Stimulated activated CD8-positive, alpha-beta memory T cell treated with anti-CD3 and anti-CD28 coated beads, Interleukin-12 subunit alpha, Interleukin-12 subunit beta, amount 100 ng/mL, for 24 hours (primary cell): ENCODE data around the gene RSL24D1.
"Not testable (repeated sequence)": the region's sequence is repeated elsewhere in the genome, so short reads cannot be mapped to it uniquely, and the experiment has no call there.

Experiments used
- DNase-seq: peaks from one replicate; pipeline ENCODE4 v3.0.0-alpha.2; 2020; ENCODE audit errors: extremely low read depth

Gene RSL24D1

DNA sequence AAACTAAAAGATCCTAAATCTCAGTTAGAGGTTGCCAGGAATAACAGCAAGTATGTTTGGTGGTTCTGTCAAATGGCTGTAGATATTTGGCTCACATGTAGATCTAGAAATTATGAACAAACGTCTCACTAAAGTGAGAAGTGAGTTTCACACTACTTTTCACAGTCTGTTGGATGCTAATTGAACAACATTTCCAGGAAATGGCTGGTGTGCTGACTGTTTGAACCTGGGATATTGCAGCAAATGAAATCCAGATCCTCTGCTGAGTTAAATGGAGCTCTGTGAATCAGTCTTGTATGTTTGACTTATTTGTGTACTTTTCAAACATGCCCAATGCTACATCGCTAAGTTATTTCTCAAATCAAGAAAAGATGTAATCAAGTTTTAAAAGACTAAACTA, 21.3 kb upstream of the RSL24D1 start:
- no peak for DNase-seq

DNA sequence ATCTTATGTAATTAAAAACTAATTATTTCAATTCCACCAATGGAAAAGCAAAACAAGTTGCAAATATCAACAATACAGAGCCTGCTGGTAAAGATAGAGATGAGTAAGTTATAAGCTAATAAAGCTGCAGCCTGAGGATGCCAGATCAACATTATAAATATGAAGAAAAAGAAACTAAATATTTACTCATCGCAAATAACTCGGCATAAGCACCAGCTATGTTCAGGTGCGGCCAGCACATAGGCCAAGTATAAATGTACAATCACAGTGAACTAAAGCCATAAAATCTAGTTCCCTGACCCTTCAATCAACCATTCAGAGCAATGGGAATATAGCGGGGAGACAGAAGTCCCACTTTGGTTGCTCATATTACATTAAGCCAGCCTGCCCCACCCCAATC, 7.7 kb upstream of the RSL24D1 start:
- DNase-seq: no peak

DNA sequence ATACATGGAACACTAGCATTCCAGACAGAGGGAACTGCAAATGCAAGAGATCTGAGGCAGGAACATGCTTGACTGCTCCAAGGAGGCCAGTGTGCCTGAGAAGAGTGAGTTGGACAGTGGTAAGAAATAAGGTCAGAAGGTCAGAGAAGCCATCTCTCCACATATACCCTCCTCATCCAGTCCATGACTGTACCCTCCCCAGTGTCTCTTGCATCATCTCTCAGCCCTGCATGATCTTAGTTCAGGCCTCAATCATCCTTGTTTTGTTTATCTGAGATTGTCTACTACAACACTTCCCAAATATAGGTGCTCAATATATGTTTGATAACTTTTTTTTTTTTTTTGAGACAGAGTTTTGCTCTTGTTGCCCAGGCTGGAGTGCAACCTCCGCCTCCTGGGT, 5.5 kb upstream of the RSL24D1 start:
- DNase-seq: no peak

DNA sequence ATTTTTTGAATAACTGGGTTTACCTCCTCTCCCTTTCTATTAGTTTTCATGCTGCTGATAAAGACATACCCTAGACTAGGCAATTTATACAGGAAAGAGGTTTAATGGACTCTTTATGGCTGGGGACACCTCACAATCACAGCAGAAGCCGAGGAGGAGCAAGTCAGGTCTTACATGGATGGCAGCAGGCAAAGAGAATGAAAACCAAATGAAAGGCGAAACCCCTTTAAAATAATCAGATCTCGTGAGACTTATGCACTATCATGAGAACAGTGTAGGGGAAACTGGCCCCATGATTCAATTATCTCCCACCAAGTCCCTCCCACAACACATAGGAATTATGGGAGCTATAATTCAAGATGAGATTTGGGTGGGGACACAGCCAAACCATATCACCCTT, 2.0 kb upstream of the RSL24D1 start:
- no peak for DNase-seq

DNA sequence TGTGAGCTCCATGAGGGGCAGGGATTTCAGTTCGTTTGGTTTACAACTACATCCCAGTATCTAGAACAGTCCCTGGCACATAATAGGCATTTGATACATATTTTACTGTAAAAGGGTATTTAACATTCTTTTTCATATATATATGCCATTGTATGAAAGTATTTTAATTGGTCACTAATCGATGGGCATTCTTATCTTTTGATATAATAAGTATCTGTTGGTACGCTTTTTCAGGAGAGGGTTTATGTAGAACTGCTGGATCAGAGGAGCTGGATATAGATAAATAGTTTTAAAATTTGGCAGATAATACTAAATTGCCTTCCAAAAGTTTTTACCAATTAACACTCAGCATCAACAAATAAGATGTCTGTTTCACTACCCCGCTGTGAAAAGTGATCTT, 978 bp upstream of the RSL24D1 start:
- DNase-seq: no peak

DNA sequence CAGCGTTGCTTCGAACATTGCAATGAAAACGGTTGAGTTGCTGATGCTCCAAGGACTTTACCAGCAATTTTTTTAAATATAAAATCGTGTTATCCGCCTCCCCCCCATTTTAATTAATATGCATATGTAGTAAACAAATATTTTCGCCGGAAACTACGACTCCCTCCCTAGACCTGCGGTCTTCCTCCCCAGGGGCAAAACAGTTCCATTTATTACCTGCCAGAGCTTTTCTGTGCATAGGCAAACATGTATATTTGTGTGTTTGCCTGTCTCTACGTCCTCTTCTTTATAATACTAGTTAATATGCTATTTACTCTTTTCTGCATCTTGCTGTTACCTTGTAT, 593 bp upstream of the RSL24D1 start:
- DNase-seq: no peak

DNA sequence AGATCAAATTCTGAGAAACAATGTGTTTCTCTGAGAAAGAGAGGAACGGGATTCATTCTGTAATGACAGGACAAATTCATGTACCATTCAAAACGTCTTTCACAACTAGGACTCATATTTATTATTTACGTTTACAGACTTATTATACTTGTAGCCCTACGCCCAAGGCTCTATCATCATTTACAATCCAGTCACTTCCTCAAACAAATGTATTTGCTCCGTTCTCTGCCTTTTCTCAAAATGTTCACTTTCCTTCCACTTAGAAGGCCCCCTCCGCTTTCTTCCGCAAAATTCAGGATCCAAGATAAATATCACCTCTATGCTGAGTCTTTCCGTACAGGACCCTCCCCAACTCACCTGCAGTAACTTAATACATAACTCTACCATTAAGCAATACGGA, 745 bp downstream of the RSL24D1 start:
- DNase-seq: no peak

DNA sequence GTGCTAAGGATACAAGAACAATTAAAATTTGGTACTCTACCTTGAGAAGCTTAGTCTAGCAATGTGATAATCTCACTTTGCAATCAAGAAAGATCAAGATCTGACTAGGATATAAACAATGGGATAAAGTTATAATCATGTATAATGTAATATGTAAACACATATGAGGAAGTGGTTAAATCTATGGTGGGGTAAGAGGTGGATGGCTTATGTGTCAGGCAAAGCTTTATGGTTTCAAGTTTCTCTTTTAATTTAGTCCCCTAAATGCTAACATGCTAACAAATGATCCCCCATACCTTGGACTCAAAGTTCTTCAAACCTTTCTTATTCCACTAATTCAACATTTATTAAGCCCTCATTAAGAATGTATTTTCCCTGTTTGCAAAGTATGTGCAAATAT, 2.5 kb downstream of the RSL24D1 start:
- no peak for DNase-seq

DNA sequence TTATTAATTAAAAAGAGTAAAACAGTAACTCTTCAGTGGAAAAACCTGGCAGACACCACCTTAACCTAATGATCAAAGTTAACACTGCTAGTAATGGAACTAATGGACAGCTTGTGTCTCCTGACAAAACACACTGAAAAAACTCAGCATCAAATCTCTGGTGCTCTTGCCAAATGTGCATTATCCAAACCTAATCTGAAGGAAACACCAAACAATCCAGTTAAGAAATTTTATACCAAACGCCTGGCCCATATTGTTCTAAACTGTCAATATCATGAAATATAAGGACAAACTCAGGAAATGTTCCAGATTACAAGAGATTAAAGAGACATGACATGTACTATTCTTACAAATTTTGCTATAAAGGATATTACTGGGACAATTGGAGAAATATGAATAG, 10.4 kb downstream of the RSL24D1 start:
- no peak for DNase-seq

DNA sequence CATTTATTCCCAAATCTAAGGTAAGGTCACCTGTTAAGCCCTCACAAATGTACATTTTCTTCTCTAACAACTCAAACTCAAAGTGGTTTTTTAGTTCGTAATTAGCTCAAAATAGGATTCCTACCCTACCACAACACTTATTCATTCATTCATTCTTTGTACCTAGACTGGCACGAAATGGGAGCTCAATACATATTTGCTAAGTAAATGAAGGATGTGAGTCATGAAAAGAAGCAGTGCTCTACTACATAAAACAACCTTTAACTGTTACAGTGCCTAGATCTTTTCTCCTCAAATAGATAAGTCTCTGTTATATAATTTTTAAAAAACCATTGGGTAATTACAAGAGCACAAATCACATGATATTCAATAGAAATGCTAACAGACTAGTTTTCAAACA, 13.1 kb downstream of the RSL24D1 start:
- no peak for DNase-seq

DNA sequence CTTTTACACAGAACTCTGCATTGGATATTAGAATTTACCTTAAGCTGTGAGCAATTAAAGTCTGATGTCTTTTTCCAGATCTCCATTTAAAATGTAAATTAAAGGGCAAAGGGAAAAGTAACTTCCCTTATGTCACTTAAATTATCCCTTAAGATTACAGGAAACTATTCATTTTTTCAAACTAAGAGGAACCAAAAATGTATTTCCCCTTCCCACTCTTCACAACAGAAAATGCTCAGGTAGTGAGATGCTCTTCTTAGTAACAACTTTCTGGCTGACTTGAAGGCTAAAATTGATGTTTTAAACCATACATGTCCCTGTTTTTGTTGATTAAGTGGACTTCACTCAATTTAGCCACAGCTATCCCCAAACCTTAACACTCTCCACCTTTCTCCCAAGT, 17.6 kb downstream of the RSL24D1 start:
- DNase-seq: no peak

DNA sequence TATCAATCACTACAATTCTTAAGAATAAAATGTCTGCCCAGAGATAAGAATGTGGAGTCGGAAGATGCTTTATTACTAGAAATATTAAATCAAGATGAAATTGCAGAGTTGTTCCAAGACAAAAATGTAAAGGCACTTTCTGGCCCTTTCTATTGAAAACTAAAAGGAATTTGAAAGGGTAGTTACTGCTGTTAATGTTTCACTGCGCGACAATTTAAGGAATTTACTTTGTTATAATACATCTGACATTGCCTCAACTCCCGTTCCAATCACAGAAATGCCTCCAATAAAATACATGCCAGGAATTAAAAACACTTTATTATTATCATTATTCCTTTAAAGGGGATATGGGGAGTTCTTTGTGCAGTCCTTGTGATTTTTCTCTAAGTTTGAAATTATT, 26.4 kb downstream of the RSL24D1 start:
- no peak for DNase-seq

DNA sequence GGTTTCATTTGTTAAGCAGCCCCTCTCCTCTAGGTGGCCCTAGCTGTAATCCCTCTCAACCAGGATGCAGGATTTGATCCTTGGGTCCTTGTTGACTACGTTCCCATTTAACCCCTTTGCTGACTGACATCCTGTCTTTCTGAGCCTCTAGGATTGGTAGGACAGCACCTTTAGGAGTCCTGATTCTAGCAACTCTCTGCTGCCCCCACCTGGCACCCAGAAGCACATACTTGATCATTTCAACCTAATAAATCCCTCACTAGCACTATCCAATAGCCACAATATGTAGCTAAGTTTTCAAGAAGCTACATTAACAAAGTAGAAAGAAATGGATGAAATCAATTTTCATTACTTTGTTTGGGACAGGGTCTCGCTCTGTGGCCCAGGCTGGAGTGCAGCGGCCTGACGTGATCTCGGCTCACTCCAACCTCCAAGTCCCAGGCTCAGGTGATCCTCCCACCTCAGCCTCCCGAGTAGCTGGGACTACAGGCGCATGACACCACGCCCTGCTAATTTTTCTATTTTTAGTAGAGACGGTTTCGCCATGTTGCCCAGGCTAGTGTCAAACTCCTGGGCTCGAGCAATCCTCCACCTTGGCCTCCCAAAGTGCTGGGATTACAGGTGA, 28.3 kb downstream of the RSL24D1 start:
- no peak for DNase-seq

DNA sequence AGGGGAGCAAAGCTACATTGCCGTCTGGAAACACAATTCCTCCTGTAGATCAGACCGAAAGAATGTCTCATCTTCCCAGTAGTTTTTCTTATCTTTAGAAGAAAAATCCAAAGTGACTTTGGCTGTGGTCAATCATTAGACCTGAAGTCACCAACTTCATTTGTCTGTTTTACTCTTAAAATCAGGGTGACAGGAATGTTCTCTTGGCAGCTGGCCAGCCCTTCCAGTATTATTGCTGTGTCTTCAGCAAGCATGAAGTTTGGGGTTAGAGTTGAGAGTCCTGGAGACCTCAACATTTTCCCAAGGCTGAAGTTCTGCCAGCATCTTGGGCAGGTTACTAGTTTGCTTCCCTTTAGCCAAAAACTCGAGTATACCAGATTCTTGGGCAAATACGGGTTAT, 32.5 kb downstream of the RSL24D1 start:
- DNase-seq: no peak

DNA sequence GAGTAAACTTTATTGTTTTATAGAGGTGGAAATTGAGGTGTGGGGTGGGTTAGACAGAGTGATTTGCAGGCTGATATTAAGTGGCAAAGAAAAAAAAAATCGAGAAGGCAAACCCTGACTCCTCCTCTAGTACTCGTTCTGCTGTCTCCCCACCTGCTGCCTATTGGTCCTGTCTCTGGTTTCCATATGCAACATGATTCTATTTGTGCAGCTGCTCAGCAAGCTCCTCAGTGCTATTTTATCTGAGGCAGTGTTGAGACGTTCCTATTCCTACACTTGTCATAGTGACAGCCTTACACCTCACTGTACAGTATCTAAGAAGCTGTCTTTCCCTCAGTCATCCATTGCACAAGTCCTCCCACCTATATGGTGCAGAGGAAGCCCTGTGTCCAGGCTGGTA, 45.1 kb downstream of the RSL24D1 start:
- no peak for DNase-seq

DNA sequence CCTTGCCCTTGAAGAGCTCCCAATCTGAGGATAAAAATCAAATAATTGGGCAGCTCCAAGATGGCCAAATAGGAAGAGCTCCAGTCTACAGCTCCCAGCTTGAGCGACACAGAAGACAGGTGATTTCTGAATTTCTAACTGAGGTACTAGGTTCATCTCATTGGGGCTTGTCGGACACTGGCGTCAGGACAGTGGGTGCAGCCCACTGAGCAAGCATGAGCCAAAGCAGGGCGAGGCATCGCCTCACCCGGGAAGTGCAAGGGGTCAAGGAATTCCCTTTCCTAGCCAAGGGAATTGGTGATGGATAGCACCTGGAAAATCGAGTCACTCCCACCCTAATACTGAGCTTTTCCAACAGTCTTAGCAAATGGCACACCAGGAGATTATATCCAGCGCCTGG, 53.6 kb downstream of the RSL24D1 start:
- not testable (repeated sequence) for DNase-seq

DNA sequence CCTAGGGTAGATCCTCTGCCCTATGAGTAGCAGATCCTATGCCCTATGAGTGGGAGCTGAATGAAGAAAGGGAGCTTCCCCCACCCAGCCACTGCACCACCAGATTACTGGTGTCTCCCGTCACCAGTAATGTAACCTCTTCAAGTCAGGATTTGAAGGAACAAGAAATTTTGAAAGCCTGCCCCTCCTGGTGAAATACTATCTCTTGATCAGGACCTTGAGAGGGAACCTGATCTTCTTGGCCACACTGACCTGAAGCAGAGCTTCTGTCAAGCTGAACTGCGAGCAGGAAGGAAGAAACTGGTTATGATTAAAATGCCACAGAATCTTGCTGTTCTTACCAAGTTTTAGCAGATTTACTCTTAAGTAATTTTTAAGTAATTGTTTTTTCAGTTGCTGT, 62.8 kb downstream of the RSL24D1 start:
- DNase-seq: no peak

DNA sequence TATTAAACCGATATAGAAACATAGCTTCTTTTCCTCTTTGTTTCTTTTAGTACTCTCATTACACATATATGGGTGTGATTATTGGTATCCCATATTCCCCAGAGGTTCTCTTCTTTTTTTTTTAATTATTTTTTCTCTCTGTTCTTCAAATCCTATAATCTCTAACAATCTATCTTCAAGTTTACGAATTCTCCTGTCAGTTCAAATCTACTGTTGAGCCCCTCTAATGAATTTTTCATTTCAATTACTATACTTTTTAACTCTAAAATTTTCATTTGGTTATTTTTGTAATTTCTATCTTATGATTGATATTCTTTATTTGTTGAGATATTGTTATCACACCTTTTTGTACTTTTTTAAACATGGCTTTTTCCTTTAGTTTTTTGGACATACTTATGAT, 64.1 kb downstream of the RSL24D1 start:
- DNase-seq: no peak
